ENCODE data around the gene FERD3L.

Gene FERD3L

GRCh38 chr7:19099924-19100323, 45.3 kb downstream of the FERD3L start:
- DNase-seq (ENCODE audit: low spot score): no peak

GRCh38 chr7:19099194-19099593, 46.0 kb downstream of the FERD3L start:
- DNase-seq (ENCODE audit: low spot score): no peak

- DNase-seq (ENCODE audit: low spot score): no peak
These were observed 46.7 kb downstream of the FERD3L start for GRCh38 chr7:19098510-19098909.

DNA sequence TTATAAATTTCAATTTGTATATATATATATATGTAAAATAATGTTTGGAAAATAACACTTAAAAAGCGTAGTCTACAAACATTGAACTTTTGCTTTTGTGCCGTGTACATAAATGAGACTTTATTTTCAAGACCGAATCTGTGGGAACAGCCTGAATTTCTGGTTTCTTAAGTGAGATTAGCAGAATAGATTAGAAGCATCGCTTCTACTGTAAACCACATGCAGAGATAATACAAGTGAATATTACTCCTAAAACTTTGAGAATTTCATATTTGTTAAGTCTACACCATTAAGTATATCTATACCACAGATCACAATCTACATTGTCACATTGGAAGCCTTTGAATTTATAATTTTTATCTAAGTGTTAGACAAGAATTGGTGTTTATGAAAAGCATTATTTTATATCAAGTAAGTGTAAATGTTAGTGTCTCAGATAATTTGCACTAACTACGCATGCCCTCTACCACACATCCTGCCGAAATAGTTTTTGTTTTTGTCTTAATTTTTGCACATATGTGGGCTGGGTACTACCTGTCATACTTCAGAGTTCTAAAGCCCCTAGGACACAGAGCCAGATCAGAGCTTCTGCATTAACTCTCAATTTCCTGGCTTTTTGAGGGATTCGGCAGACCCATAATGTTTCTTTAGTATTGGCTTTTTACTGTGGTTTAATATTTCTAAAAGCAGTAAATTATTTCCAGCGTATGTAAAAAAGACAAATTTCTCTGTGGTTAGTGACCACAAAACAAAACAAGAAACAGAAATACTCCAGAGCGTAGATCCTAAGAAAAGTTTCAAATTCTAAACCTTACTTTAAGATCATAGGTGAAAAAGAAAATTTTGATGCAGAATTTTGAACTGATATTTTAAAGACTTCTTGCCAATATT, 47.8 kb downstream of the FERD3L start:
- DNase-seq (ENCODE audit: low spot score): no peak

DNA sequence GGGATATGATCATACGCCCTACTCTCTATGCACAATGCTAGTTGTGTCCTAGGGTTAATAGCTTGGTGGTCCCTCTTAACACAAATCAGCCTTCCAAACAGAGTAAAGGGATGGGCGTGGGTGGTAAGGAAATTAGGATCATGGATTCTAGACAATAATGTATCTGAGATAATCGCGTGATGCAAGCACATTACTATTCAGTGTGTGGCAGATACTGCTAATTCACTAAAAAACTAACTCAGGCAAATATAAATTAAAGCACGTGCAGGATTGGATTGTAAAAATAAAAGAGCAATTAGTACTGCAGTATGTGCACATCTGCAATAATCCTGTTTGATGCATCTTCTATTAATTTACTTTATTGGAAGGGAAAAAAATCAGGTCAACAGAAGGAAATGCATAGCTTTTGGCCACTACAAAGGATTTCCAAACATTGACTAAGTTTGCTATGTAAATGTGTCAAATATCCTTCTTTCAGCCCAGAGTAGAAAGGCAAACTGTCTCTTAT, 49.8 kb downstream of the FERD3L start:
- no peak for DNase-seq (ENCODE audit: low spot score)
